Endothelial cell of umbilical vein (primary cell): ENCODE data around the gene DDHD1. TPM values are rescaled to one million over a fixed set of nuclear protein-coding genes. Genes with fewer than 3 reads are reported as not detected.

ENCODE experiments used
- BruUV-seq: library from RNA; stranded (reverse); fragments of 400-500 nt; replicated peaks from 2 replicates; lab custom pipeline; 2021; lab: Mats Ljungman, UMichigan
- CTCF ChIA-PET: fragments of 300-600, 350-600 bp; sonication (Branson Sonifier 250); formaldehyde crosslinking; loops from one replicate; lab custom pipeline; 2021; ENCODE audit warnings: antibody characterized with exemption, inconsistent platforms; lab: Charles Lee
- POLR2A ChIA-PET: fragments of 300-600, 350-600 bp; sonication (Branson Sonifier 250); formaldehyde crosslinking; loops from one replicate; lab custom pipeline; 2021; ENCODE audit warnings: antibody characterized with exemption, inconsistent platforms; lab: Charles Lee
- DNase-seq: peaks from one replicate; pipeline ENCODE4 v3.0.0-alpha.2; 2011; ENCODE audit warnings: low read depth, low spot score
- FAIRE-seq: peaks from 2 replicates; lab custom pipeline; 2011; peaks lifted over from hg19 to GRCh38; lab: Jason Lieb, UNC
- H2AFZ ChIP-seq: 2 replicates; pipeline ENCODE4 v1.6.0; 2012; ENCODE audit warnings: low read depth, low read length, control low read depth, inconsistent platforms
- H3K27ac ChIP-seq: 2 replicates; pipeline ENCODE4 v1.5.1; 2011; ENCODE audit warnings: low read depth, mild to moderate bottlenecking, control low read depth, low read length, moderate library complexity; ENCODE audit not compliant: insufficient read depth
- H3K27me3 ChIP-seq, 2 experiments: 2 replicates each; pipeline versions ENCODE4 v1.6.0 to v1.6.1; 2011; ENCODE audit warnings: low read length in 2 of 2, mixed read lengths in 1 of 2; ENCODE audit not compliant: control insufficient read depth in 2 of 2, insufficient read depth in 2 of 2
- H3K36me3 ChIP-seq, 2 experiments: 2 replicates in 1 of 2; 3 replicates in 1 of 2; pipeline ENCODE4 v1.5.1; 2011; ENCODE audit warnings: low read length in 2 of 2, mild to moderate bottlenecking in 1 of 2, moderate library complexity in 1 of 2; ENCODE audit not compliant: control insufficient read depth in 2 of 2, insufficient read depth in 2 of 2; ENCODE audit errors: extremely low read depth in 1 of 2
- H3K4me1 ChIP-seq: 3 replicates; pipeline ENCODE4 v1.5.1; 2011; ENCODE audit warnings: mild to moderate bottlenecking, low read length; ENCODE audit not compliant: control insufficient read depth, insufficient read depth; ENCODE audit errors: extremely low read depth
- H3K4me2 ChIP-seq: 2 replicates; pipeline ENCODE4 v1.6.1; 2011; ENCODE audit warnings: low read length, control low read depth, mixed read lengths; ENCODE audit not compliant: insufficient read depth
- H3K4me3 ChIP-seq, 3 experiments: fragments of 200-600 bp in 1 of 3; sonication (generic), shearing (Covaris generic) in 1 of 3; replicated peaks in 1 of 3; 2 replicates each; pipeline ENCODE4 v1.5.1; 2011 to 2016; ENCODE audit warnings: control low read depth in 3 of 3, low read length in 3 of 3, mild to moderate bottlenecking in 2 of 3, inconsistent platforms in 1 of 3, low read depth in 1 of 3, moderate library complexity in 1 of 3; ENCODE audit not compliant: insufficient read depth in 1 of 3
- H3K79me2 ChIP-seq: 2 replicates; pipeline ENCODE4 v1.6.0; 2012; ENCODE audit warnings: low read length, inconsistent platforms; ENCODE audit not compliant: control insufficient read depth, insufficient read depth
- H3K9ac ChIP-seq: replicated peaks from 2 replicates; pipeline ENCODE3; 2011; ENCODE audit warnings: low read length, control low read depth; ENCODE audit not compliant: insufficient read depth; ENCODE audit errors: extremely low read depth
- H3K9me1 ChIP-seq: replicated peaks from 3 replicates; pipeline ENCODE4 v1.6.0; 2011; ENCODE audit warnings: mild to moderate bottlenecking, low read length; ENCODE audit not compliant: control insufficient read depth, insufficient read depth; ENCODE audit errors: extremely low read depth
- H3K9me3 ChIP-seq: replicated peaks from 2 replicates; pipeline ENCODE4 v1.5.1; 2012; ENCODE audit warnings: low read length, inconsistent platforms; ENCODE audit not compliant: control insufficient read depth, insufficient read depth
- H4K20me1 ChIP-seq: replicated peaks from 2 replicates; pipeline ENCODE3; 2011; ENCODE audit warnings: mild to moderate bottlenecking, low read length; ENCODE audit not compliant: control insufficient read depth, insufficient read depth; ENCODE audit errors: extremely low read depth
- CTCF ChIP-seq, 2 donors: IDR thresholded peaks; 1 replicate in 1 of 2; 2 replicates in 1 of 2; pipeline ENCODE4 v1.5.1; 2011; ENCODE audit warnings: low read length in 2 of 2, mild to moderate bottlenecking in 2 of 2, moderate library complexity in 2 of 2, control low read depth in 1 of 2, inconsistent platforms in 1 of 2, low read depth in 1 of 2; ENCODE audit not compliant: insufficient read depth in 1 of 2; ENCODE audit errors: extremely low read depth in 1 of 2
- EZH2 ChIP-seq: IDR thresholded peaks from 2 replicates; pipeline ENCODE4 v1.6.1; 2012; ENCODE audit warnings: borderline replicate concordance, low read depth, mild to moderate bottlenecking, moderate library complexity, low read length, inconsistent platforms; ENCODE audit not compliant: severe bottlenecking
- FOS ChIP-seq: IDR thresholded peaks from 2 replicates; pipeline ENCODE4 v1.6.1; 2011; ENCODE audit warnings: mild to moderate bottlenecking, low read length, moderate library complexity, borderline replicate concordance; ENCODE audit not compliant: insufficient read depth
- GATA2 ChIP-seq: IDR thresholded peaks from 2 replicates; pipeline ENCODE4 v1.7.0; 2011; ENCODE audit warnings: low read depth, mild to moderate bottlenecking, moderate library complexity, mixed read lengths, low read length; ENCODE audit not compliant: insufficient read length, insufficient read depth
- JUN ChIP-seq: IDR thresholded peaks from 2 replicates; pipeline ENCODE4 v1.6.1; 2011; ENCODE audit warnings: borderline replicate concordance, low read depth; ENCODE audit not compliant: insufficient read length, insufficient read depth
- MYC ChIP-seq: IDR thresholded peaks from one replicate; pipeline ENCODE4 v1.6.1; 2011; ENCODE audit warnings: mild to moderate bottlenecking, low read depth, low read length
- POLR2A ChIP-seq: IDR thresholded peaks from 2 replicates; pipeline ENCODE4 v1.6.1; 2012; ENCODE audit warnings: low read depth, mild to moderate bottlenecking, control low read depth, low read length
- POLR2AphosphoS5 ChIP-seq: IDR thresholded peaks from 2 replicates; pipeline ENCODE4 v1.6.1; 2012; ENCODE audit warnings: low read depth, mild to moderate bottlenecking, control low read depth, low read length, moderate library complexity; ENCODE audit not compliant: insufficient read depth
- dilution Hi-C: fragments of 300-500 bp; cut with MboI; formaldehyde crosslinking; loops from one replicate; pipeline ENCODE4 v1.15.0; 2019; ENCODE audit warnings: low sequenced_read_pairs; ENCODE audit not compliant: extremely low pct_ligation_motif_present
- intact Hi-C: fragments of 100-400 bp; cut with micrococcal nuclease; formaldehyde crosslinking; loops from one replicate; pipeline ENCODE4 v1.10.0; 2022
- polyA plus RNA-seq, 4 experiments: library from polyadenylated mRNA; depleted of rRNA in 3 of 4; stranded (reverse) in 3 of 4; unstranded in 1 of 4; fragments of >200 nt; gene quantifications; 2 replicates each; pipeline versions ENCODE4 v1.2.1 to v1.2.3, GENCODE V29; 2011 to 2012; ENCODE audit warnings: missing spikeins in 1 of 4
- total RNA-seq: library from RNA; stranded (reverse); gene quantifications from 2 replicates; pipeline ENCODE4 v1.2.3, GENCODE V29; 2021
- TF ChIP-seq, protein P1 (sequence below): IDR thresholded peaks from 2 replicates; pipeline ENCODE4 v1.6.1; 2011; ENCODE audit not compliant: insufficient read depth, insufficient read length

Gene DDHD1
- total and polyA plus RNA-seq, 2 donors (not counting 3 experiments of a cell fraction or from before 2014, with no cell fraction given), result 2.7 to 12.4 TPM

GRCh38 chr14:53147208-53147607 is 5.9 kb downstream of the DDHD1 start:
- no peaks in the 10 kb centered on the region for H3K36me3 ChIP-seq
- DNase-seq (no peak), FAIRE-seq (no peak)
- H3K9me3 ChIP-seq, result no peaks in the 10 kb centered on the region
- no peak overlapping the region for H3K4me3 ChIP-seq
- no TSS peak for BruUV-seq
- no peaks in the 10 kb centered on the region for H4K20me1 ChIP-seq
- no peak overlapping the region for H2AFZ ChIP-seq
- H3K27ac ChIP-seq, result no peak overlapping the region
- no peak overlapping the region for H3K9ac ChIP-seq
- H3K4me2 ChIP-seq, result no peak overlapping the region
- dilution Hi-C loops, result no loop called here
- no peaks in the 10 kb centered on the region for H3K9me1 ChIP-seq
- H3K79me2 ChIP-seq, result peaks cover 27% of the 10 kb centered on the region
- peaks cover 8% of the 10 kb centered on the region for H3K4me1 ChIP-seq
- H3K27me3 ChIP-seq, result no peaks in the 10 kb centered on the region
- ChIA-PET CTCF (no interaction called here), POLR2A (no interaction called here)
- TF ChIP-seq EZH2, result no peak
- TF ChIP-seq, protein P1, sequence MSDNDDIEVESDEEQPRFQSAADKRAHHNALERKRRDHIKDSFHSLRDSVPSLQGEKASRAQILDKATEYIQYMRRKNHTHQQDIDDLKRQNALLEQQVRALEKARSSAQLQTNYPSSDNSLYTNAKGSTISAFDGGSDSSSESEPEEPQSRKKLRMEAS, result no peak
- no peak for TF ChIP-seq FOS
- no peak for TF ChIP-seq GATA2
- no peak for TF ChIP-seq JUN
- intact Hi-C loops, result no loop called here

- dilution Hi-C loops, result no loop called here
- Histone ChIP-seq H3K9me3 (no peaks in the 10 kb centered on the region), H2AFZ (no peak overlapping the region), H3K4me1 (peaks cover 8% of the 10 kb centered on the region), H3K4me3 (no peak overlapping the region), H3K9me1 (no peaks in the 10 kb centered on the region), H4K20me1 (no peaks in the 10 kb centered on the region), H3K27me3 (no peaks in the 10 kb centered on the region), H3K27ac (no peak overlapping the region), H3K9ac (no peak overlapping the region), H3K4me2 (no peak overlapping the region), H3K36me3 (no peaks in the 10 kb centered on the region), H3K79me2 (peaks cover 23% of the 10 kb centered on the region)
- FAIRE-seq (no peak), DNase-seq (no peak)
- POLR2A ChIA-PET, result no interaction called here
- no peak for TF ChIP-seq JUN
- no peak for TF ChIP-seq MYC
- no peak for TF ChIP-seq CTCF (IDR thresholded peaks at IDR 0.05; ENCODE audit: extremely low read depth in 1 of 2, insufficient read depth in 1 of 2, low read depth in 1 of 2, low read length in 2 of 2)
- TF ChIP-seq GATA2, result no peak
- TF ChIP-seq, protein P1, result no peak
- TF ChIP-seq EZH2, result no peak
- TF ChIP-seq POLR2A, result no peak
- no peak for TF ChIP-seq FOS
- no peak for TF ChIP-seq POLR2AphosphoS5
- BruUV-seq, result no TSS peak
- CTCF ChIA-PET, result no interaction called here
- intact Hi-C loops, result no loop called here
These were observed 6.4 kb downstream of the DDHD1 start for GRCh38 chr14:53146739-53147138.
